H1 (cell line): Measurements from ENCODE around the gene MYL6. TPM values are rescaled to one million over a fixed set of nuclear protein-coding genes. Genes with fewer than 3 reads are reported as not detected.
A peak's percentile ranks its signal among the peaks of the same experiment; 100 is the strongest.

ENCODE experiments used
- CTCF ChIA-PET: fragments of 300-600 bp; sonication (Branson Sonifier 250); formaldehyde crosslinking; loops from one replicate; lab custom pipeline; 2021; ENCODE audit not compliant: partially characterized antibody; lab: Charles Lee
- POLR2A ChIA-PET: fragments of 300-600 bp; sonication (Branson Sonifier 250); formaldehyde crosslinking; loops from one replicate; lab custom pipeline; 2021; ENCODE audit warnings: inconsistent platforms; ENCODE audit not compliant: partially characterized antibody; lab: Charles Lee
- DNase-seq, 2 experiments: peaks; one replicate each; pipeline versions ENCODE4 v3.0.0 to v3.0.0-alpha.2; 2010 to 2022; ENCODE audit warnings: low spot score in 2 of 2, low read depth in 1 of 2, mixed read lengths in 1 of 2
- FAIRE-seq: peaks from 2 replicates; lab custom pipeline; 2011; peaks lifted over from hg19 to GRCh38; lab: Jason Lieb, UNC
- H2AFZ ChIP-seq: 2 replicates; pipeline ENCODE4 v1.8.1; 2012; ENCODE audit warnings: low read length, inconsistent platforms
- H2AK5ac ChIP-seq: 2 replicates; pipeline ENCODE4 v1.6.1; 2013; ENCODE audit warnings: low read depth, low read length
- H2BK120ac ChIP-seq: replicated peaks from 2 replicates; pipeline ENCODE3; 2013; ENCODE audit warnings: low read depth, low read length, inconsistent platforms
- H2BK12ac ChIP-seq: 2 replicates; pipeline ENCODE4 v1.6.1; 2013; ENCODE audit warnings: low read depth, low read length
- H2BK15ac ChIP-seq: 2 replicates; pipeline ENCODE4 v1.6.1; 2013; ENCODE audit warnings: low read length
- H2BK20ac ChIP-seq: 2 replicates; pipeline ENCODE4 v1.6.1; 2013; ENCODE audit warnings: low read length
- H2BK5ac ChIP-seq: 2 replicates; pipeline ENCODE4 v1.6.1; 2013; ENCODE audit warnings: low read depth, low read length
- H3K14ac ChIP-seq: 2 replicates; pipeline ENCODE4 v1.6.1; 2013; ENCODE audit warnings: inconsistent platforms; ENCODE audit not compliant: insufficient read length
- H3K18ac ChIP-seq: 2 replicates; pipeline ENCODE4 v1.6.1; 2013; ENCODE audit warnings: low read length; ENCODE audit errors: extremely low read depth
- H3K23ac ChIP-seq: 2 replicates; pipeline ENCODE4 v1.6.1; 2013; ENCODE audit warnings: inconsistent platforms; ENCODE audit not compliant: insufficient read length
- H3K23me2 ChIP-seq: 2 replicates; pipeline ENCODE4 v1.6.1; 2013; ENCODE audit warnings: low read depth, low read length
- H3K27ac ChIP-seq: 2 replicates; pipeline ENCODE4 v1.6.1; 2011; ENCODE audit warnings: low read depth, low read length, inconsistent platforms
- H3K27me3 ChIP-seq, 4 experiments: replicated peaks in 1 of 4; 1 replicate in 1 of 4; 2 replicates in 3 of 4; pipeline versions ENCODE4 v1.6.1 to v1.8.1; 2011 to 2013; ENCODE audit warnings: low read length in 3 of 4, mild to moderate bottlenecking in 3 of 4, inconsistent platforms in 2 of 4, mixed read lengths in 2 of 4, moderate library complexity in 1 of 4; ENCODE audit not compliant: control insufficient read depth in 3 of 4, insufficient read depth in 3 of 4; ENCODE audit errors: extremely low read depth in 1 of 4
- H3K36me3 ChIP-seq, 4 experiments: 2 replicates each; pipeline versions ENCODE4 v1.6.1 to v1.8.1; 2011 to 2013; ENCODE audit warnings: mild to moderate bottlenecking in 4 of 4, low read length in 3 of 4, moderate library complexity in 2 of 4, control low read depth in 1 of 4, inconsistent platforms in 1 of 4; ENCODE audit not compliant: insufficient read depth in 4 of 4, control insufficient read depth in 2 of 4
- H3K4ac ChIP-seq: replicated peaks from 2 replicates; pipeline ENCODE3; 2013; ENCODE audit warnings: low read length, low read depth, mixed read lengths, inconsistent platforms; ENCODE audit not compliant: insufficient read length
- H3K4me1 ChIP-seq, 4 experiments: replicated peaks in 1 of 4; 1 replicate in 1 of 4; 2 replicates in 3 of 4; pipeline versions ENCODE4 v1.6.1 to v1.8.1; 2011 to 2013; ENCODE audit warnings: low read length in 3 of 4, inconsistent platforms in 2 of 4, mixed read lengths in 1 of 4; ENCODE audit not compliant: insufficient read depth in 4 of 4, control insufficient read depth in 3 of 4
- H3K4me2 ChIP-seq, 2 experiments: 2 replicates each; pipeline versions ENCODE4 v1.6.1 to v1.8.1; 2011 to 2013; ENCODE audit warnings: low read depth in 2 of 2, low read length in 2 of 2, control low read depth in 1 of 2, inconsistent platforms in 1 of 2, mild to moderate bottlenecking in 1 of 2; ENCODE audit not compliant: insufficient read depth in 1 of 2
- H3K4me3 ChIP-seq, 4 experiments: fragments of 200-600, 300-600 bp in 1 of 4; sonication (generic), shearing (Covaris generic), sonication (Bioruptor Twin) in 1 of 4; 2 replicates each; pipeline versions ENCODE4 v1.5.1 to v1.8.1; 2011 to 2016; ENCODE audit warnings: low read length in 4 of 4, low read depth in 3 of 4, control low read depth in 2 of 4, inconsistent platforms in 2 of 4, mild to moderate bottlenecking in 2 of 4, mixed read lengths in 1 of 4, moderate library complexity in 1 of 4; ENCODE audit not compliant: insufficient read depth in 2 of 4; ENCODE audit errors: extremely low read depth in 1 of 4
- H3K56ac ChIP-seq: replicated peaks from 2 replicates; pipeline ENCODE3; 2013; ENCODE audit warnings: low read depth, mild to moderate bottlenecking, mixed read lengths, low read length, inconsistent platforms; ENCODE audit not compliant: insufficient read length
- H3K79me1 ChIP-seq: 2 replicates; pipeline ENCODE4 v1.6.1; 2013; ENCODE audit warnings: low read depth, low read length, control low read depth
- H3K79me2 ChIP-seq, 2 experiments: 2 replicates each; pipeline versions ENCODE4 v1.6.1 to v1.8.1; 2012 to 2013; ENCODE audit warnings: low read length in 2 of 2, mild to moderate bottlenecking in 2 of 2, inconsistent platforms in 1 of 2; ENCODE audit not compliant: insufficient read depth in 2 of 2, control insufficient read depth in 1 of 2
- H3K9ac ChIP-seq, 4 experiments: replicated peaks in 1 of 4; 1 replicate in 1 of 4; 2 replicates in 3 of 4; pipeline versions ENCODE4 v1.6.1 to v1.8.1; 2011 to 2013; ENCODE audit warnings: low read depth in 3 of 4, low read length in 3 of 4, control low read depth in 2 of 4, mild to moderate bottlenecking in 2 of 4, moderate library complexity in 2 of 4, inconsistent platforms in 1 of 4; ENCODE audit errors: extremely low read depth in 1 of 4
- H3K9me3 ChIP-seq, 2 experiments: 2 replicates each; pipeline versions ENCODE4 v1.6.1 to v1.8.1; 2012 to 2013; ENCODE audit warnings: mild to moderate bottlenecking in 2 of 2, moderate library complexity in 2 of 2, control low read depth in 1 of 2, inconsistent platforms in 1 of 2, low read depth in 1 of 2, low read length in 1 of 2, mixed read lengths in 1 of 2; ENCODE audit not compliant: insufficient read depth in 2 of 2
- H4K20me1 ChIP-seq, 2 experiments: replicated peaks in 1 of 2; 2 replicates each; pipeline versions ENCODE3 to v1.8.1; 2011 to 2013; ENCODE audit warnings: inconsistent platforms in 2 of 2, low read length in 2 of 2, mild to moderate bottlenecking in 1 of 2; ENCODE audit not compliant: insufficient read depth in 2 of 2, control insufficient read depth in 1 of 2
- H4K5ac ChIP-seq: 2 replicates; pipeline ENCODE4 v1.6.1; 2013; ENCODE audit warnings: low read length, low read depth, mixed read lengths, inconsistent platforms; ENCODE audit not compliant: insufficient read length
- H4K8ac ChIP-seq: 2 replicates; pipeline ENCODE4 v1.8.0; 2013; ENCODE audit warnings: mild to moderate bottlenecking, moderate library complexity, low read length, inconsistent platforms; ENCODE audit not compliant: insufficient read depth; ENCODE audit errors: extremely low read depth
- H4K91ac ChIP-seq: replicated peaks from 2 replicates; pipeline ENCODE3; 2013; ENCODE audit warnings: low read length, mixed read lengths, inconsistent platforms; ENCODE audit not compliant: insufficient read length
- ASH2L ChIP-seq: fragments of 200-600, 300-600 bp; sonication (generic); IDR thresholded peaks from one replicate; pipeline ENCODE4 v1.7.1; 2017; ENCODE audit warnings: low read length
- E2F6 ChIP-seq: IDR thresholded peaks from 2 replicates; pipeline ENCODE4 v1.6.1; 2012; ENCODE audit warnings: inconsistent platforms
- HDAC6 ChIP-seq: IDR thresholded peaks from one replicate; pipeline ENCODE4 v1.7.1; 2012; ENCODE audit warnings: low read depth, mild to moderate bottlenecking, inconsistent platforms, low read length, moderate library complexity
- JUND ChIP-seq: IDR thresholded peaks from 2 replicates; pipeline ENCODE4 v1.6.1; 2011; ENCODE audit warnings: mild to moderate bottlenecking, improper control_type of control experiment, low read length
- NRF1 ChIP-seq: IDR thresholded peaks from 2 replicates; pipeline ENCODE4 v1.6.1; 2011; ENCODE audit warnings: mild to moderate bottlenecking, low read depth, low read length, improper control_type of control experiment
- RAD21 ChIP-seq, 2 experiments: IDR thresholded peaks in 1 of 2; conservative IDR thresholded peaks in 1 of 2; 2 replicates each; pipeline ENCODE4 v1.6.1; 2011; ENCODE audit warnings: low read depth in 2 of 2, low read length in 2 of 2, improper control_type of control experiment in 1 of 2, inconsistent platforms in 1 of 2, mild to moderate bottlenecking in 1 of 2, moderate library complexity in 1 of 2
- RBBP5 ChIP-seq: IDR thresholded peaks from 2 replicates; pipeline ENCODE4 v1.7.1; 2012; ENCODE audit warnings: low read depth, mild to moderate bottlenecking, inconsistent platforms, low read length, moderate library complexity, borderline replicate concordance
- RXRA ChIP-seq: IDR thresholded peaks from 2 replicates; pipeline ENCODE4 v1.6.1; 2011; ENCODE audit warnings: low read depth, mild to moderate bottlenecking, low read length, moderate library complexity; ENCODE audit not compliant: insufficient read depth
- SIRT6 ChIP-seq: IDR thresholded peaks from one replicate; pipeline ENCODE4 v1.7.1; 2012; ENCODE audit warnings: low read length, inconsistent platforms
- TAF7 ChIP-seq: optimal IDR thresholded peaks from 2 replicates; pipeline ENCODE3; 2011; ENCODE audit warnings: low read depth, mild to moderate bottlenecking, inconsistent platforms, low read length, moderate library complexity, borderline replicate concordance
- WGBS, 2 experiments: shearing (Covaris generic) in 1 of 2; methylation state at CpG; one replicate each; pipeline versions ENCODE4 v1.1.6 to v1.1.7; 2013 to 2015; ENCODE audit warnings: low lambda C conversion rate in 2 of 2, mixed read lengths in 2 of 2, inconsistent platforms in 1 of 2, low coverage in 1 of 2, missing lambda C conversion rate in 1 of 2; ENCODE audit not compliant: insufficient replicate concordance in 2 of 2, insufficient coverage in 1 of 2, insufficient read length in 1 of 2; ENCODE audit errors: extremely low coverage in 1 of 2, missing lambda C conversion rate in 1 of 2; 5-methylcytosine and 5-hydroxymethylcytosine counted together
- polyA plus RNA-seq, 7 experiments: library from polyadenylated mRNA; depleted of rRNA in 3 of 7; stranded (reverse) in 5 of 7; unstranded in 2 of 7; fragments of >200 nt in 5 of 7; fragments of 200-250 nt in 2 of 7; gene quantifications; 1 replicate in 5 of 7; 2 replicates in 1 of 7; 4 replicates in 1 of 7; pipeline versions ENCODE4 v1.2.1 to v1.2.3, GENCODE V29; 2011 to 2013; ENCODE audit warnings: missing spikeins in 2 of 7, mixed read lengths in 2 of 7
- total RNA-seq: library from RNA; stranded (reverse); fragmentation: NEBNext Ultra II Directional; extraction: Animal tissue kit (Norgen Biotek cat#: 25700); gene quantifications from 2 replicates; pipeline ENCODE4 v1.2.1, GENCODE V29; 2021

Gene MYL6
- total and polyA plus RNA-seq, 2 of the 8 experiments (the other 6 are each of a cell fraction or from before 2014, with no cell fraction given), result 1,130 to 2,279 TPM

DNA sequence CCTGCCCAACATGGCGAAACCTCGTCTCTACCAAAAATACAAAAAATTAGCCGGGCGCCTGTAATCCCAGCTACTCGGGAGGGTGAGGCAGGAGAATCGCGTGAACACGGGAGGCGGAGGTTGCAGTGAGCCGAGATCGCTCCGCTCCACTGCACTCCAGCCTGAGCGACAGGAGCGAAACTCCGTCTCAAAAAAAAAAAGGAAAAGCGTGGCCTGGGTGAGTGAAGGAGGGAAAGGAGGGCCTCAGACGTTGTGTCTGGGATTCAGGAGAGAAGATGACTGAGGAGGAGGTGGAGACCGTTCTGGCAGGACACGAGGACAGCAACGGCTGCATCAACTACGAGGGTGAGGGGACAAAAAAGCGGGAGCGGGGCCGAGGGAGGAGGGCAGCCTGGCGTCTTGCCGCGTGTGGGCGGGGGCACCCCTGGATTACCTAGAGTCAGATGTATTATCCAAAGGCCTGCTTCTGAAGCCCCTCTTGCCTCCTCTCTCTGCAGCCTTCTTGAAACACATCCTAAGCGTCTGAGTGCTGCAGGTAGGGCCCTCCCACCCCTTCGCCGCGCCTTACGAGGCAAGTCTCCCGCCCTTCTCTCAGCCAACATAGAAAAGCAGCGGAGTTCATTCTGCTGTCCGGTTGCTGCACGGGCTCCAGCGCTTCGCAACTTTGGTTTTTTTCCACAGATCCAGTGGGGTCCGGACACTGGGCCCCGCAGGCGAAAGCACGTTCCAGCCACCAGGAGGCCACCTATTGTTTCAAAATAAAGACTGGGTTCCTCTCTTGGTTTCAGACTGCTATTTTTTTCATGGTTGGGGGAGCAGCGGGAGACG is 744 bp upstream of the MYL6 start:
- peaks cover 3 to 32% of the 10 kb centered on the region in 2 experiments for H3K79me2 ChIP-seq
- TF ChIP-seq JUND, result no peak
- 0 out of 4 replicates have a peak, but pooled peaks of 1 of the 2 experiments have one; percentile 7 for TF ChIP-seq RAD21 (IDR thresholded peaks at IDR 0.05 in 1 of 2, conservative IDR thresholded peaks at IDR 0.05 in 1 of 2; ENCODE audit: low read depth in 2 of 2, low read length in 2 of 2)
- peak; percentile 91 for TF ChIP-seq E2F6
- TF ChIP-seq NRF1, result no peak
- no peak; the same call in 1 of the 2 replicates for TF ChIP-seq RBBP5
- no peak for TF ChIP-seq SIRT6
- peak; percentile 31 for TF ChIP-seq ASH2L
- no peak for TF ChIP-seq HDAC6
- TF ChIP-seq RXRA, result no peak
- TF ChIP-seq TAF7, result peak; percentile 44

More for the DNA sequence above, 744 bp upstream of the MYL6 start:
- Histone ChIP-seq H2BK12ac (peak overlapping the region; percentile 86), H2AFZ (no peak overlapping the region), H3K9ac (peak overlapping the region; percentile 82 to 90 (median 88)), H3K9me3 (no peaks in the 10 kb centered on the region), H2BK5ac (peak overlapping the region; percentile 84), H3K36me3 (peaks cover 23 to 45% (median 32%) of the 10 kb centered on the region in 4 experiments), H3K27ac (peak overlapping the region; percentile 93), H2AK5ac (peak overlapping the region; percentile 79), H3K56ac (peak overlapping the region; percentile 5), H3K4me1 (peaks cover 9 to 37% (median 22%) of the 10 kb centered on the region in 4 experiments), H3K23me2 (peaks cover 19% of the 10 kb centered on the region), H4K91ac (peak overlapping the region; percentile 97), H3K27me3 (no peaks in the 10 kb centered on the region), H3K18ac (peak overlapping the region; percentile 76), H3K4me3 (peak overlapping the region; percentile 50 to 91 (median 62)), H2BK15ac (peak overlapping the region; percentile 36; the same call in 1 of the 2 replicates), H4K8ac (peak overlapping the region; percentile 87; the same call in 1 of the 2 replicates), H2BK20ac (no peak overlapping the region), H4K5ac (peak overlapping the region; percentile 95), H4K20me1 (peaks cover 11 to 19% of the 10 kb centered on the region in 2 experiments), H3K14ac (no peak overlapping the region), H3K4ac (no peak overlapping the region), H2BK120ac (no peak overlapping the region), H3K23ac (no peak overlapping the region), H3K79me1 (peaks cover 5% of the 10 kb centered on the region; the same call in 1 of the 2 replicates), H3K4me2 (peak overlapping the region; percentile 76 to 77)
- POLR2A ChIA-PET, result interaction anchor here (0.8 to 15.6 kb wide), 18 partner anchors 8 to 327 kb away, joined by 3 to 656 read pairs (median 5); partner anchors contain the start of genes COQ10A, IL23A, PA2G4 and RNF41
- FAIRE-seq (no peak), DNase-seq (peak; percentile 44 to 79)
- 28% methylated on average over 41 of the region's 45 CpGs; no CpG with 5 or more reads in 1 of the 2 experiments for WGBS, 2 experiments
- CTCF ChIA-PET, result interaction anchor here (0.6 to 2.5 kb wide), 8 partner anchors 11 to 235 kb away, joined by 3 to 12 read pairs (median 4); partner anchors contain the start of gene SMARCC2
